Suprapubic skin (tissue), 4 donors: Measurements from ENCODE around the gene ABLIM2. TPM values are rescaled to one million over a fixed set of nuclear protein-coding genes. Genes with fewer than 3 reads are reported as not detected.

Experiments
- DNase-seq, 2 donors: peaks; one replicate each; pipeline ENCODE4 v3.0.0-alpha.2; 2019; ENCODE audit warnings: low spot score in 2 of 2
- H3K27ac ChIP-seq: fragments of 200-600 bp; sonication (generic); one replicate; pipeline ENCODE4 v1.5.1; 2019
- H3K27me3 ChIP-seq: fragments of 200-600 bp; sonication (generic); one replicate; pipeline ENCODE4 v1.5.1; 2019
- H3K36me3 ChIP-seq: fragments of 200-600 bp; sonication (generic); one replicate; pipeline ENCODE4 v1.5.1; 2019
- H3K4me1 ChIP-seq: fragments of 200-600 bp; sonication (generic); one replicate; pipeline ENCODE4 v1.5.1; 2019
- H3K4me3 ChIP-seq: fragments of 200-600 bp; sonication (generic); one replicate; pipeline ENCODE4 v1.5.1; 2019; ENCODE audit warnings: mild to moderate bottlenecking
- H3K9me3 ChIP-seq: fragments of 200-600 bp; sonication (generic); one replicate; pipeline ENCODE4 v1.5.1; 2019
- EP300 ChIP-seq: sonication (generic); formaldehyde crosslinking; IDR thresholded peaks from one replicate; pipeline ENCODE4 v1.6.1; 2017; ENCODE audit warnings: antibody characterized with exemption
- POLR2A ChIP-seq, 2 donors: fragments of 450-650 bp; IDR thresholded peaks; one replicate each; pipeline ENCODE4 v1.6.1; 2017; ENCODE audit warnings: antibody characterized with exemption in 2 of 2, mild to moderate bottlenecking in 2 of 2, moderate library complexity in 2 of 2
- POLR2AphosphoS5 ChIP-seq, 3 donors: sonication (generic); formaldehyde crosslinking; IDR thresholded peaks; one replicate each; pipeline ENCODE4 v1.6.1; 2017; ENCODE audit warnings: antibody characterized with exemption in 3 of 3
- WGBS: methylation state at CpG from one replicate; pipeline ENCODE4 v1.1.5; 2018; 5-methylcytosine and 5-hydroxymethylcytosine counted together
- total RNA-seq, 4 donors: library from RNA; depleted of rRNA; stranded (reverse); fragments of >200 nt; gene quantifications; one replicate each; pipeline ENCODE4 v1.1.0, GENCODE V29; 2016
- TF ChIP-seq, protein P1 (sequence below), 2 donors: fragments of 200-600 bp in 1 of 2; fragments of 450-650 bp in 1 of 2; sonication (generic) in 1 of 2; IDR thresholded peaks; one replicate each; pipeline ENCODE4 v1.5.1; 2016 to 2019; ENCODE audit warnings: antibody characterized with exemption in 2 of 2, mild to moderate bottlenecking in 1 of 2, moderate library complexity in 1 of 2

The ABLIM2 gene
- total RNA-seq, 4 donors from 2014 or later = 11.2 to 16.9 (median 13.3) TPM

DNA sequence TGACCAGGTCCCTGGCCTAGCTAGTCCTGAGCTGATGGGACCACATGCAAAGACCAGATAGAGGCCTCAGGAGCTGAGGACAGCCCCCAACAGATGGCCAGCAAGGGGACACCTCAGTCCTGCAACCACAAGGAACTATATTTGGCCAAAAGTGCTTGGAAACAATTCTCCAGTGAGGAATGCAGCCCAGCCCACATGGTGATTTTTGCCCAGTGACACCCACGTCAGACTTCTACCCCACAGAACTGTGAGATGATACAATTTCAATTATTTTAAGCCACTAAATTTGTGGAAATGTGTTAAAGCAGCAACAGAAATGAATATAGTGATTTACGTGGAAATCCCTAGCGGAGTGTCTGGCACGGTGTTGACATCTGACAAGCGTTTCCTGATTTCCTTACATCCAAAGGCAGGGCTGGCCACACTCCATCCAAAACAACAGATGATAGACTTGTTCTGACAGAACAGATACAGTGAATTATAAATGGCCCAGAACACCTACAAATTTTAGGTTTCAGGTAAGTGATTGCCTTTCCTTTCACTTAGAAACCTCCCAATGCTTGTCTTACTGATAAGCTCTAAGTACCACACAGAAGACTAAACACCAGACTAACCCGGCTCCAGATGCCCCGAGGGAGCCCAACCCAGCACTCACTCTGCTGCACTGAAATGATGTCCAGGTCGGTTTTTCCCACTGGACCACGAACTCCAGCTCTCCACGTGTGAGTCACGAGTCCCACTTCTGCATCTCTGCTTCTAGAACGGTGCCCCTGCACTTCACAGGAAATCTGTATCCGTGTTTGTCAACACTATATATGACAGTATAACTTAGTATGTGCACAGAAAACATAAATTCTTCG is 224.7 kb downstream of the ABLIM2 start:
- H3K27ac ChIP-seq = no peak overlapping the region

DNA sequence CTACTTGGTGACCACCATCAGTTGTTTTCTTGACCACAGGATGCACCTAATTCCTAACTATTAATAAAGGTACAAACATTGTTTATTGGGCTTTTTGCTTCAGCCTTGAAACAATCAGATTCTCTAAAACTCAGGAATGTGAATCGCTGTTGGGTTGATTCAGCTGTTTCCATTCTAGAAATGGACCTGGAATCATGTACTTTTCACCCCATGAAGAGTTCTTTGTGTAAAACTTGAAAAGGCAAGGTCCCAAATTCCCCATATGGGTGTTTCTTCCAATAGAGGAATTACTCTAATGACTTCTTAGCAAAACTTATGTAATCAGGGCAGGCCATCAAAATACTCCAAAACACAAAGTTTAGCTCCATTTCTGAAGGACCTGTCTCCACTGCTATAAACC is 226.3 kb downstream of the ABLIM2 start:
- 80% methylated on average over 1 of the region's 1 CpG for WGBS
- no peaks in the 10 kb centered on the region for H3K36me3 ChIP-seq
- H3K27me3 ChIP-seq = no peaks in the 10 kb centered on the region
- TF ChIP-seq POLR2A (IDR thresholded peaks at IDR 0.05) (no peak), EP300 (no peak), POLR2AphosphoS5 (IDR thresholded peaks at IDR 0.05) (no peak)
- TF ChIP-seq, protein P1, sequence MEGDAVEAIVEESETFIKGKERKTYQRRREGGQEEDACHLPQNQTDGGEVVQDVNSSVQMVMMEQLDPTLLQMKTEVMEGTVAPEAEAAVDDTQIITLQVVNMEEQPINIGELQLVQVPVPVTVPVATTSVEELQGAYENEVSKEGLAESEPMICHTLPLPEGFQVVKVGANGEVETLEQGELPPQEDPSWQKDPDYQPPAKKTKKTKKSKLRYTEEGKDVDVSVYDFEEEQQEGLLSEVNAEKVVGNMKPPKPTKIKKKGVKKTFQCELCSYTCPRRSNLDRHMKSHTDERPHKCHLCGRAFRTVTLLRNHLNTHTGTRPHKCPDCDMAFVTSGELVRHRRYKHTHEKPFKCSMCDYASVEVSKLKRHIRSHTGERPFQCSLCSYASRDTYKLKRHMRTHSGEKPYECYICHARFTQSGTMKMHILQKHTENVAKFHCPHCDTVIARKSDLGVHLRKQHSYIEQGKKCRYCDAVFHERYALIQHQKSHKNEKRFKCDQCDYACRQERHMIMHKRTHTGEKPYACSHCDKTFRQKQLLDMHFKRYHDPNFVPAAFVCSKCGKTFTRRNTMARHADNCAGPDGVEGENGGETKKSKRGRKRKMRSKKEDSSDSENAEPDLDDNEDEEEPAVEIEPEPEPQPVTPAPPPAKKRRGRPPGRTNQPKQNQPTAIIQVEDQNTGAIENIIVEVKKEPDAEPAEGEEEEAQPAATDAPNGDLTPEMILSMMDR (IDR thresholded peaks at IDR 0.05) = no peak
- H3K9me3 ChIP-seq = no peaks in the 10 kb centered on the region
- DNase-seq = no peak
- no peak overlapping the region for H3K27ac ChIP-seq
- peaks cover 33% of the 10 kb centered on the region for H3K4me1 ChIP-seq
- no peak overlapping the region for H3K4me3 ChIP-seq

More for the DNA sequence above, 224.7 kb downstream of the ABLIM2 start:
- Histone ChIP-seq H3K27me3 (no peaks in the 10 kb centered on the region), H3K4me1 (peaks cover 43% of the 10 kb centered on the region), H3K9me3 (no peaks in the 10 kb centered on the region), H3K36me3 (no peaks in the 10 kb centered on the region), H3K4me3 (no peak overlapping the region)
- WGBS = 40% methylated on average over 14 of the region's 14 CpGs
- DNase-seq = no peak
- TF ChIP-seq POLR2A (IDR thresholded peaks at IDR 0.05) = no peak
- TF ChIP-seq, protein P1 (IDR thresholded peaks at IDR 0.05) = no peak
- no peak for TF ChIP-seq EP300
- TF ChIP-seq POLR2AphosphoS5 (IDR thresholded peaks at IDR 0.05) = no peak

DNA sequence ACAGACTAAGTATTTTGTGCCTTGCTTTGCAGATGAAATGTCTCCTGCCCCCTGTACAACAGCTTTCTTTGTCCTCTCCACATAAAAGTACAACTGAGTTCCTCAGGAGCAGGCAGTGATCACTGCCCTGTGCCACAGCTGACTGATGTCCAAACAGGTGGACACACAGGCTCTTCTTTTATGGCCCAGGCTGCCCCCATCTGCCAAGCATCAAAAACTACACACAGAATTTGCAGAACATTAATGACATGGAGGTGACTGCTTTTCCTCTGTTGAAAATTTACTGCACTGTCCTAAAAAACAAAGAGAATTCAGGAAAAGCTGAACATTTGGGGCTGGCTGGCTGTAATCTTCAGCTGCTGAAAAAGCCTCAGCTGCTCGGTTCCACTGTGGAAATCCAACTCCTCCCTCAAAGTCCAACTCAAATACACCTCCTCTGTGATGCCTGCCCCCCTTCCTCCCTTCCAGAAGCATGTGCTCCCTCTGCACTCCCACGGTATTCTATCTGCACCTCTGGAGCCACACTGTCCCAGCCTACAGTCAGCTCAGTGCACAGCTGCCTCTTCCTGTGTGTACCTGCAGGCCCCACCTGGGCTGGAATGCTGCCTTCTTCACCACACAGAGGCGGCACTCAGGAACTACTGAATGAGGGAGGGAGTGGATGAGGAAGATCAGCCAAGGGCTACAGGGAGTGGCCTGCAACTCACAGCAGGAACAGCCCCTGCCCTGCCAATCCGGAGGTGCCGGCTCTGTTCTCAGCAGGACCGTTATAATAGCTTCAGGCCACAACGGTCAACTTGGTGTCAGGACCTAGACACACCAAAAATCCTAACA is 229.3 kb downstream of the ABLIM2 start:
- peaks cover 32% of the 10 kb centered on the region for H3K4me1 ChIP-seq
- no peak overlapping the region for H3K4me3 ChIP-seq
- H3K27ac ChIP-seq = peak overlapping the region; percentile 57
- no peaks in the 10 kb centered on the region for H3K27me3 ChIP-seq
- H3K9me3 ChIP-seq = no peaks in the 10 kb centered on the region
- TF ChIP-seq POLR2AphosphoS5 (IDR thresholded peaks at IDR 0.05) (peak in 2 of 3 donors; percentile 10 to 18), POLR2A (IDR thresholded peaks at IDR 0.05) (no peak), EP300 (no peak)
- TF ChIP-seq, protein P1 (IDR thresholded peaks at IDR 0.05) = no peak
- H3K36me3 ChIP-seq = no peaks in the 10 kb centered on the region
- WGBS = 11% methylated on average over 7 of the region's 7 CpGs
- peak in 1 of 2 donors; percentile 76 for DNase-seq

DNA sequence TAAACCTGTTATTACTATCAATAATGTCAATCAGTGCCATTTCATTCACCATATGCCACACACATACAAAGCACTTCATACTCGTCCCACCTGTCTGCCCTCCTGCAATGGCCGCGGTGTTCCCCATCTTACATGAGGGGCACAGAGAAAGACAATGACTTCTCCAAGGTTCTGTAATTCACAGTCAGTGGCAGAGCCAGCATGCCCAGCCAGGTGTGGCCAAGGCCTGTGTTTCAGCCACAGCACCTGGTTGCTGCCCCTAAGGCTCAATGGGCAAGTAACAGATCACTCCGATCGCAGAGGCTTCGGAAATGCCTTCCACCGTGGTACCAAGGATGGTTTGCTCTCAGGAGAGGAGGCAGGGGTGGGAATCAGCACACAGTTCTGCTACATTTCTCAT is 229.9 kb downstream of the ABLIM2 start:
- WGBS = 89% methylated on average over 7 of the region's 7 CpGs
- TF ChIP-seq EP300 (no peak), POLR2A (IDR thresholded peaks at IDR 0.05) (no peak), POLR2AphosphoS5 (IDR thresholded peaks at IDR 0.05) (no peak)
- TF ChIP-seq, protein P1 (IDR thresholded peaks at IDR 0.05) = no peak
- H3K4me1 ChIP-seq = peaks cover 25% of the 10 kb centered on the region
- no peak overlapping the region for H3K4me3 ChIP-seq
- no peak overlapping the region for H3K27ac ChIP-seq
- no peaks in the 10 kb centered on the region for H3K9me3 ChIP-seq
- H3K27me3 ChIP-seq = no peaks in the 10 kb centered on the region
- peak in 1 of 2 donors; percentile 44 for DNase-seq
- H3K36me3 ChIP-seq = no peaks in the 10 kb centered on the region

DNA sequence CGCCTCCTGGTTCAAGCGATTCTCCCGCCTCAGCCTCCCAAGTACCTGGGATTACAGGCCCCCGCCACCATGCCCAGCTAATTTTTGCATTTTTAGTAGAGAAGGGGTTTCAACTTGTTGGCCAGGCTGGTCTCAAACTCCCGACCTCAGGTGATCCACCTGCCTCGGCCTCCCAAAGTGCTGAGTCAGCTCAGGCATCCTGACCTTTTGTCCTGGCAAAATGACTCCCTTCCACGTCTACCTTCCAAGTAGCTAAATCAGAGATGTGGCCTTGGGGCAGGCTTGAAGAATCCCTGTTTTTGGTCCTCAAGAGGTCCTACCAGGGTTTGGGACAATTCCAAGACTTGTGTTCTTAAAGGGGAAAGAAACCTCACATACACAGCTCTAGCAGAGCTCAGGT is 231.8 kb downstream of the ABLIM2 start:
- H3K27me3 ChIP-seq = no peaks in the 10 kb centered on the region
- no peak overlapping the region for H3K27ac ChIP-seq
- peak in 1 of 2 donors; percentile 21 for DNase-seq
- H3K4me3 ChIP-seq = no peak overlapping the region
- H3K4me1 ChIP-seq = peaks cover 22% of the 10 kb centered on the region
- WGBS = 96% methylated on average over 7 of the region's 7 CpGs
- no peaks in the 10 kb centered on the region for H3K36me3 ChIP-seq
- TF ChIP-seq EP300 = no peak
- no peak for TF ChIP-seq POLR2A (IDR thresholded peaks at IDR 0.05)
- TF ChIP-seq, protein P1 (IDR thresholded peaks at IDR 0.05) = no peak
- TF ChIP-seq POLR2AphosphoS5 (IDR thresholded peaks at IDR 0.05) = no peak
- H3K9me3 ChIP-seq = no peaks in the 10 kb centered on the region
